HEK293 (cell line): ENCODE results near the gene TANGO6.

Source experiments
- CTCF ChIA-PET: fragments of 350-600 bp; formaldehyde crosslinking; extraction: SDS; loops from one replicate; lab custom pipeline; 2021; ENCODE audit warnings: antibody characterized with exemption; lab: Yijun Ruan, JAX
- POLR2A ChIA-PET: fragments of 300-600 bp; formaldehyde crosslinking; extraction: SDS; loops from one replicate; lab custom pipeline; 2020; ENCODE audit warnings: antibody characterized with exemption, inconsistent platforms; lab: Yijun Ruan, JAX
- H3K27ac ChIP-seq: fragments of 200-500 bp; sonication (Bioruptor generic); 2 replicates; pipeline ENCODE4 v1.5.1; 2014; ENCODE audit warnings: low read depth, low read length, control low read depth, inconsistent platforms; ENCODE audit errors: extremely low read depth
- H3K36me3 ChIP-seq, 2 experiments: fragments of 200-500 bp in 1 of 2; sonication (Bioruptor generic) in 1 of 2; 1 replicate in 1 of 2; 2 replicates in 1 of 2; pipeline ENCODE4 v1.5.1; 2014 to 2017; ENCODE audit warnings: inconsistent platforms in 2 of 2, low read length in 2 of 2; ENCODE audit not compliant: control insufficient read depth in 2 of 2, insufficient read depth in 1 of 2
- H3K4me1 ChIP-seq: fragments of 200-500 bp; sonication (Bioruptor generic); 2 replicates; pipeline ENCODE4 v1.5.1; 2014; ENCODE audit warnings: mild to moderate bottlenecking, low read length, inconsistent platforms; ENCODE audit not compliant: control insufficient read depth, insufficient read depth
- H3K4me3 ChIP-seq: 2 replicates; pipeline ENCODE4 v1.5.1; 2011; ENCODE audit warnings: low read depth, mild to moderate bottlenecking, control low read depth, low read length, moderate library complexity
- H3K9me3 ChIP-seq: fragments of 200-500 bp; sonication (Bioruptor generic); 2 replicates; pipeline ENCODE4 v1.5.1; 2014; ENCODE audit warnings: low read depth, low read length, inconsistent platforms; ENCODE audit not compliant: control insufficient read depth, insufficient read depth
- IKZF3 ChIP-seq: fragments of 450-650 bp; IDR thresholded peaks from 2 replicates; pipeline ENCODE4 v1.5.0; 2018; ENCODE audit warnings: missing biosample characterization, mild to moderate bottlenecking, missing genetic modification characterization, moderate library complexity
- KLF7 ChIP-seq: fragments of 450-650 bp; formaldehyde crosslinking; IDR thresholded peaks from 2 replicates; pipeline ENCODE4 v1.5.1; 2016; ENCODE audit warnings: missing biosample characterization, missing genetic modification characterization, borderline replicate concordance
- MEIS1 ChIP-seq: sonication (generic); formaldehyde crosslinking; IDR thresholded peaks from 2 replicates; pipeline ENCODE4 v1.8.1; 2022; ENCODE audit warnings: missing genetic modification reagents, mild to moderate bottlenecking, borderline replicate concordance
- SCRT2 ChIP-seq: fragments of 450-650 bp; formaldehyde crosslinking; IDR thresholded peaks from 2 replicates; pipeline ENCODE4 v1.5.1; 2016; ENCODE audit warnings: missing biosample characterization, missing genetic modification characterization
- SP2 ChIP-seq: fragments of 450-650 bp; formaldehyde crosslinking; IDR thresholded peaks from 2 replicates; pipeline ENCODE4 v1.5.1; 2016; ENCODE audit warnings: missing biosample characterization, missing genetic modification characterization
- WT1 ChIP-seq: fragments of 450-650 bp; formaldehyde crosslinking; IDR thresholded peaks from 2 replicates; pipeline ENCODE4 v1.5.1; 2016; ENCODE audit warnings: missing biosample characterization, missing genetic modification characterization
- ZBTB20 ChIP-seq: fragments of 450-650 bp; formaldehyde crosslinking; IDR thresholded peaks from 2 replicates; pipeline ENCODE4 v1.5.1; 2016; ENCODE audit warnings: missing biosample characterization, missing genetic modification characterization
- ZBTB21 ChIP-seq: fragments of 450-650 bp; formaldehyde crosslinking; IDR thresholded peaks from 2 replicates; pipeline ENCODE4 v1.5.1; 2017; ENCODE audit warnings: missing biosample characterization, missing genetic modification characterization
- ZNF133 ChIP-seq: fragments of 450-650 bp; formaldehyde crosslinking; IDR thresholded peaks from 2 replicates; pipeline ENCODE4 v1.5.1; 2016; ENCODE audit warnings: missing biosample characterization, missing genetic modification characterization
- ZNF202 ChIP-seq: fragments of 450-650 bp; formaldehyde crosslinking; IDR thresholded peaks from 2 replicates; pipeline ENCODE4 v1.5.1; 2016; ENCODE audit warnings: missing biosample characterization, missing genetic modification characterization, borderline replicate concordance
- ZNF266 ChIP-seq: fragments of 450-650 bp; formaldehyde crosslinking; IDR thresholded peaks from 2 replicates; pipeline ENCODE4 v1.5.1; 2016; ENCODE audit warnings: missing biosample characterization, missing genetic modification characterization, low read depth
- ZNF354C ChIP-seq: fragments of 450-650 bp; formaldehyde crosslinking; IDR thresholded peaks from 2 replicates; pipeline ENCODE4 v1.5.1; 2016; ENCODE audit warnings: missing biosample characterization, missing genetic modification characterization, low read depth, borderline replicate concordance
- ZNF514 ChIP-seq: fragments of 450-650 bp; formaldehyde crosslinking; IDR thresholded peaks from 2 replicates; pipeline ENCODE4 v1.5.1; 2016; ENCODE audit warnings: missing biosample characterization, missing genetic modification characterization
- ZNF558 ChIP-seq: fragments of 450-650 bp; formaldehyde crosslinking; IDR thresholded peaks from 2 replicates; pipeline ENCODE4 v1.5.1; 2016; ENCODE audit warnings: missing biosample characterization, missing genetic modification characterization
- ZNF561 ChIP-seq: fragments of 450-650 bp; IDR thresholded peaks from 2 replicates; pipeline ENCODE4 v1.5.1; 2018; ENCODE audit warnings: missing biosample characterization, missing genetic modification characterization, borderline replicate concordance
- ZNF621 ChIP-seq: fragments of 450-650 bp; formaldehyde crosslinking; IDR thresholded peaks from 2 replicates; pipeline ENCODE4 v1.5.1; 2017; ENCODE audit warnings: missing biosample characterization, missing genetic modification characterization
- ZNF701 ChIP-seq: fragments of 450-650 bp; formaldehyde crosslinking; IDR thresholded peaks from 2 replicates; pipeline ENCODE4 v1.5.1; 2016; ENCODE audit warnings: missing biosample characterization, missing genetic modification characterization
- ZNF830 ChIP-seq: fragments of 450-650 bp; IDR thresholded peaks from 2 replicates; pipeline ENCODE4 v1.5.0; 2018; ENCODE audit warnings: missing biosample characterization, missing genetic modification characterization, low read depth, mild to moderate bottlenecking, moderate library complexity
- ZSCAN30 ChIP-seq: fragments of 450-650 bp; IDR thresholded peaks from 2 replicates; pipeline ENCODE4 v1.5.1; 2018; ENCODE audit warnings: missing biosample characterization, mild to moderate bottlenecking, missing genetic modification characterization, moderate library complexity
- TF ChIP-seq, protein P1 (sequence below): fragments of 450-650 bp; formaldehyde crosslinking; IDR thresholded peaks from 2 replicates; pipeline ENCODE4 v1.5.1; 2016; ENCODE audit warnings: missing biosample characterization, missing genetic modification characterization
- TF ChIP-seq, protein P2 (sequence below): fragments of 450-650 bp; formaldehyde crosslinking; IDR thresholded peaks from 2 replicates; pipeline ENCODE4 v1.5.1; 2016; ENCODE audit warnings: missing biosample characterization, missing genetic modification characterization

Gene TANGO6

DNA sequence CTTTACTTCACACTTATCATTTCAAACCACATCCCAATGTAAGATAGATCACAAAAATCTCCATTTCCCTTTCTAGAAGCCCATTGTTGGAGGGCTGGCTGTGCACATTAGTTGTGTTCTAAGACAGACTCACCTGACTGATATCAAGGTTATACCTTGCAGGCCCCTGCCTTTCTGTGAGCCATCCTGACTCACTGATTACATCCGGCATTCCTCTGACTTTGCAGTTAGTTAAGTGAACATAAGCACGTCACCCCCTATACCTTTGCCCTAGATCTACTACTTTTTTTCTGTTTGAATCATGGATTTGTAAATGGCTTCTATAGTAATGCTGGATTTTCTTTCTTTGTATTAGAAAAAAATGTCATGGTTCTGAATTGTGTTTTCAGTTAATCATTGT lies 78.3 kb downstream of the TANGO6 start:
- TF ChIP-seq ZNF621 (tag by site-specific recombination), result no peak
- no peak for TF ChIP-seq ZNF133 (tag by site-specific recombination)
- TF ChIP-seq ZNF558 (tag by site-specific recombination), result no peak
- TF ChIP-seq IKZF3 (tag by site-specific recombination), result no peak
- TF ChIP-seq ZBTB21 (tag by site-specific recombination), result no peak
- TF ChIP-seq ZNF701 (tag by site-specific recombination), result no peak
- TF ChIP-seq, protein P1, sequence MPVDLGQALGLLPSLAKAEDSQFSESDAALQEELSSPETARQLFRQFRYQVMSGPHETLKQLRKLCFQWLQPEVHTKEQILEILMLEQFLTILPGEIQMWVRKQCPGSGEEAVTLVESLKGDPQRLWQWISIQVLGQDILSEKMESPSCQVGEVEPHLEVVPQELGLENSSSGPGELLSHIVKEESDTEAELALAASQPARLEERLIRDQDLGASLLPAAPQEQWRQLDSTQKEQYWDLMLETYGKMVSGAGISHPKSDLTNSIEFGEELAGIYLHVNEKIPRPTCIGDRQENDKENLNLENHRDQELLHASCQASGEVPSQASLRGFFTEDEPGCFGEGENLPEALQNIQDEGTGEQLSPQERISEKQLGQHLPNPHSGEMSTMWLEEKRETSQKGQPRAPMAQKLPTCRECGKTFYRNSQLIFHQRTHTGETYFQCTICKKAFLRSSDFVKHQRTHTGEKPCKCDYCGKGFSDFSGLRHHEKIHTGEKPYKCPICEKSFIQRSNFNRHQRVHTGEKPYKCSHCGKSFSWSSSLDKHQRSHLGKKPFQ (tag by site-specific recombination), result no peak
- no peak for TF ChIP-seq ZNF266 (tag by site-specific recombination)
- no peak for TF ChIP-seq ZNF514 (tag by site-specific recombination)
- TF ChIP-seq SCRT2, result no peak
- no peak for TF ChIP-seq ZNF202 (tag by site-specific recombination)
- no peak for TF ChIP-seq ZBTB20 (tag by site-specific recombination)
- no peak for TF ChIP-seq ZNF561 (tag by site-specific recombination)
- TF ChIP-seq SP2 (tag by site-specific recombination), result no peak
- no peak for TF ChIP-seq MEIS1 (CRISPR knock-in tag)
- no peak for TF ChIP-seq KLF7 (tag by site-specific recombination)
- TF ChIP-seq WT1 (tag by site-specific recombination), result no peak
- TF ChIP-seq, protein P2, sequence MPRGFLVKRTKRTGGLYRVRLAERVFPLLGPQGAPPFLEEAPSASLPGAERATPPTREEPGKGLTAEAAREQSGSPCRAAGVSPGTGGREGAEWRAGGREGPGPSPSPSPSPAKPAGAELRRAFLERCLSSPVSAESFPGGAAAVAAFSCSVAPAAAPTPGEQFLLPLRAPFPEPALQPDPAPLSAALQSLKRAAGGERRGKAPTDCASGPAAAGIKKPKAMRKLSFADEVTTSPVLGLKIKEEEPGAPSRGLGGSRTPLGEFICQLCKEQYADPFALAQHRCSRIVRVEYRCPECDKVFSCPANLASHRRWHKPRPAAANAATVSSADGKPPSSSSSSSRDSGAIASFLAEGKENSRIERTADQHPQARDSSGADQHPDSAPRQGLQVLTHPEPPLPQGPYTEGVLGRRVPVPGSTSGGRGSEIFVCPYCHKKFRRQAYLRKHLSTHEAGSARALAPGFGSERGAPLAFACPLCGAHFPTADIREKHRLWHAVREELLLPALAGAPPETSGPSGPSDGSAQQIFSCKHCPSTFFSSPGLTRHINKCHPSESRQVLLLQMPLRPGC, result no peak
- POLR2A ChIA-PET, result interaction anchor here (0.7 kb wide), 1 partner anchor 211 kb away, joined by 5 read pairs; no protein-coding TSS in a partner anchor

DNA sequence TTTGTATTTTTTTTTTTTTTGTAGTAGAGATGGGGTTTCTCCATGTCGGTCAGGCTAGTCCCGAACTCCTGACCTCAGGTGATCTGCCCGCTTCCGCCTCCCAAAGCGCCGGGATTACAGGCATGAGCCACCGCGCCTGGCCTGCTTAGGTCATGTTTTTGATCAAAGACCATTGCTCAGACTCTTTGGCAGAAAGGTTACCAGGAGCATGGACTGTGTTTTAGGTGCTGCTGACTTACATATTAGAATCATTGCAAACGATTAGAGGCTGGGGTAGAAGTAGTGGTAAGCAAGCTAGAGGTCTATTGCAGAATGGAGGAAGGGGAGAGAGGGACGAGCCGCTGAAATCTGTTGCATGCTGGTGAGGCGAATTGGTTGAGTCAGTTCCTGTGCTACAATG lies 79.8 kb downstream of the TANGO6 start:
- POLR2A ChIA-PET, result no interaction called here
- H3K27ac ChIP-seq, result no peak overlapping the region
- H3K9me3 ChIP-seq, result no peaks in the 10 kb centered on the region
- peaks cover under 1 to 20% of the 10 kb centered on the region in 2 experiments; a peak in 2 of 3 replicates for H3K36me3 ChIP-seq
- CTCF ChIA-PET, result interaction anchor here (0.7 kb wide), 1 partner anchor 201 kb away, joined by 4 read pairs; no protein-coding TSS in a partner anchor
- no peak overlapping the region for H3K4me3 ChIP-seq
- H3K4me1 ChIP-seq, result no peaks in the 10 kb centered on the region
- no peak for TF ChIP-seq ZNF830 (tag by site-specific recombination)
- TF ChIP-seq MEIS1 (CRISPR knock-in tag), result no peak
- no peak for TF ChIP-seq ZNF354C (tag by site-specific recombination)
- no peak for TF ChIP-seq ZBTB21 (tag by site-specific recombination)
- TF ChIP-seq WT1 (tag by site-specific recombination), result no peak
- no peak for TF ChIP-seq ZSCAN30 (tag by site-specific recombination)

More for the DNA sequence above, 78.3 kb downstream of the TANGO6 start:
- H3K27ac ChIP-seq, result no peak overlapping the region
- no peak overlapping the region for H3K4me3 ChIP-seq
- H3K4me1 ChIP-seq, result no peaks in the 10 kb centered on the region
- H3K9me3 ChIP-seq, result no peaks in the 10 kb centered on the region
- peaks cover 0 to 13% of the 10 kb centered on the region in 2 experiments; a peak in 2 of 3 replicates for H3K36me3 ChIP-seq
- CTCF ChIA-PET, result no interaction called here
